CMK (cell line): ENCODE measurements around the gene MRAS.

Experiments
- DNase-seq: peaks from one replicate; pipeline ENCODE4 v3.0.0-alpha.2; 2010; ENCODE audit warnings: low read depth

The MRAS gene

GRCh38 chr3:138347960-138348753, at the start of gene MRAS:
Gene MRAS (plus strand): TSS chr3:138348579. CDS start chr3:138372884, 24,305 bp downstream.
- no peak for DNase-seq

- DNase-seq, result no peak
Measured at GRCh38 chr3:138300647-138301046, 47.7 kb upstream of the MRAS start.

GRCh38 chr3:138303474-138303873, 44.9 kb upstream of the MRAS start:
- DNase-seq, result no peak

- no peak for DNase-seq
Measured at GRCh38 chr3:138307899-138308298, 40.5 kb upstream of the MRAS start.

GRCh38 chr3:138308783-138309182, 39.6 kb upstream of the MRAS start:
- DNase-seq, result no peak

GRCh38 chr3:138310494-138310893, 37.9 kb upstream of the MRAS start:
- DNase-seq, result no peak

- no peak for DNase-seq
Measured at GRCh38 chr3:138314751-138315150, 33.6 kb upstream of the MRAS start.

GRCh38 chr3:138317687-138318086, 30.7 kb upstream of the MRAS start:
- DNase-seq, result no peak

- no peak for DNase-seq
Measured at GRCh38 chr3:138323971-138324370, 24.4 kb upstream of the MRAS start.

GRCh38 chr3:138325990-138326389, 22.4 kb upstream of the MRAS start:
- DNase-seq, result no peak

GRCh38 chr3:138326866-138327595, 21.3 kb upstream of the MRAS start:
- DNase-seq, result no peak

GRCh38 chr3:138327831-138328230, 20.5 kb upstream of the MRAS start:
- DNase-seq, result no peak

- DNase-seq, result no peak
Measured at GRCh38 chr3:138328341-138328740, 20.0 kb upstream of the MRAS start.

- peak; percentile 40 for DNase-seq
Measured at GRCh38 chr3:138329127-138329983, 19.0 kb upstream of the MRAS start, which contains the start of gene NME9. Gene NME9 (minus strand): TSS chr3:138329851. CDS start chr3:138329335, 516 bp downstream.

- no peak for DNase-seq
Measured at GRCh38 chr3:138329984-138330293, 18.4 kb upstream of the MRAS start.

GRCh38 chr3:138331143-138331894, 17.1 kb upstream of the MRAS start:
- DNase-seq, result no peak

GRCh38 chr3:138332472-138333073, 15.8 kb upstream of the MRAS start:
- no peak for DNase-seq

GRCh38 chr3:138334608-138335007, 13.8 kb upstream of the MRAS start:
- DNase-seq, result no peak

GRCh38 chr3:138336454-138336999, 11.9 kb upstream of the MRAS start:
- no peak for DNase-seq

- DNase-seq, result no peak
Measured at GRCh38 chr3:138338244-138338643, 10.1 kb upstream of the MRAS start.

- DNase-seq, result no peak
Measured at GRCh38 chr3:138338811-138339210, 9.6 kb upstream of the MRAS start.
